Nephron (organoid): ENCODE results near the gene CEMIP2.

Experiments used
- H3K27ac Mint-ChIP-seq, 3 experiments: 2 replicates each; pipeline ENCODE4 v1.8.0; 2020; ENCODE audit warnings: mixed read lengths in 3 of 3, mild to moderate bottlenecking in 2 of 3, moderate library complexity in 1 of 3
- H3K27me3 Mint-ChIP-seq: 2 replicates; pipeline ENCODE4 v1.8.0; 2021; ENCODE audit warnings: low read depth, mild to moderate bottlenecking, moderate library complexity, mixed read lengths
- H3K36me3 Mint-ChIP-seq: 2 replicates; pipeline ENCODE4 v1.8.0; 2020; ENCODE audit warnings: low read depth, mixed read lengths
- H3K4me1 Mint-ChIP-seq: 2 replicates; pipeline ENCODE4 v1.8.0; 2020; ENCODE audit warnings: mixed read lengths
- H3K4me3 Mint-ChIP-seq, 3 experiments: 2 replicates each; pipeline ENCODE4 v1.8.0; 2020; ENCODE audit warnings: mild to moderate bottlenecking in 3 of 3, mixed read lengths in 3 of 3, moderate library complexity in 2 of 3
- H3K9me3 Mint-ChIP-seq: 2 replicates; pipeline ENCODE4 v1.8.0; 2020; ENCODE audit warnings: mixed read lengths
- CTCF ChIP-seq, 3 experiments: fragments of 200-600 bp; sonication (generic); IDR thresholded peaks; one replicate each; pipeline ENCODE4 v1.5.0; 2021; ENCODE audit warnings: antibody characterized with exemption in 3 of 3; ENCODE audit not compliant: unreplicated experiment in 3 of 3

Gene CEMIP2

GRCh38 chr9:71795097-71795813, 26.9 kb upstream of the CEMIP2 start:
- H3K4me3 Mint-ChIP-seq, result no peak overlapping the region
- H3K9me3 Mint-ChIP-seq, result no peaks in the 10 kb centered on the region
- H3K36me3 Mint-ChIP-seq, result no peaks in the 10 kb centered on the region
- TF ChIP-seq CTCF (IDR thresholded peaks at IDR 0.05; ENCODE audit: unreplicated experiment in 3 of 3), result no peak
- no peaks in the 10 kb centered on the region for H3K27me3 Mint-ChIP-seq
- H3K4me1 Mint-ChIP-seq, result peaks cover 7% of the 10 kb centered on the region
- H3K27ac Mint-ChIP-seq, result peak overlapping the region in 1 of 3 experiments; percentile 46

DNA sequence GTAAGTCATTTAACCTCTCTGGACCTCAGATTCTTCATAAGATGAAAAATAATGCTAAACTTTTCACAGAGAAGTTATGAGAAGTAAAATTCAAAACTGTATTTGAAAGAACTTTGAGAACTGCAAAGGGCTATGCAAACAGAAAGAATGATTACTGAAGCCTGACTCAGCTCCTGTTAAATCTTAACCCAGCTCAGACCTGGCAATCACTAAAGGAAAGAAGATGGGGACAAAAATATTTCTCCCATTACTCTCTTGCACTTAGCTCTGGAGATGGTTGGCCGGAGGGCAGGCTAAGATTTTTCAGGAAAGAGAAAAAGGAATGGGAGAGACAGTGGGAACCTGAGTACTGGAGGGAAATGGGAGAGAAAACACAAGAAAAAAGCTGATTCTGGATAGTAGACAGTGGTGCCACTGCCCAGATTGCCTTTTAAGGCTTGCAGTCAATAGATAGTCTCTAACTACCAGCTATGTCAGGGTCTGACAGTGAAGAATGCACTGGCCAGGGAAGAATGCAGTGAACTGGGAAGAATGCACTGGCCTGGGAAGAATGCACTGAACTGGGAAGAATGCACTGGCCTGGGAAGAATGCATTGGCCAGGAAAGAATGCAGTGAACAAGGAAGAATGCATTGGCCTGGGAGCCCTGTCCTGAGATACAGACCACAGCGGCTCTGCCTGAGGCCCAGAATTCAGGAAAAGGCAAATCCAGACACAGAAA, 25.2 kb upstream of the CEMIP2 start:
- H3K4me3 Mint-ChIP-seq, result no peak overlapping the region
- no peaks in the 10 kb centered on the region for H3K27me3 Mint-ChIP-seq
- no peak for TF ChIP-seq CTCF (IDR thresholded peaks at IDR 0.05; ENCODE audit: unreplicated experiment in 3 of 3)
- no peaks in the 10 kb centered on the region for H3K9me3 Mint-ChIP-seq
- H3K27ac Mint-ChIP-seq, result peak overlapping the region; percentile 80 to 93 (median 89)
- H3K4me1 Mint-ChIP-seq, result peaks cover 7% of the 10 kb centered on the region
- no peaks in the 10 kb centered on the region for H3K36me3 Mint-ChIP-seq

DNA sequence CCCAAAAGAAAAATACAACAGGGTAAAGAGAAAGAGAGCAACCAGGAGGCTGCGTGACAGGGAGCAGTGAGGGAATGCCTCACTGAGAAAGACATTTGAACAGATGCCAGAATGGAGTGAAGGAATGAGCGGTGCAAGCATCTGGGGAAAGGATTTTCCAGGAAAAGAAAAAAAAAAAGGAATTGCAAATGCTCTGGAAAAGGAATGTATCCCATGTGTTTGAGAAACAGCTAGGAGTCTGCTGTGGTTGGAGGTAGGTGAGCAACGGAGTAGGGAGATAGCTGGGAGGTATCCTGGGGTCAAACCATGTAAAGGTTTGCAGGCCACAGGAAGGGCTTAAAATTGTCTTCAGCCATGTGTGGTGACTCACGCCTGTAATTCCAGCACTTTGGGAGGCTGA, 23.6 kb upstream of the CEMIP2 start:
- no peaks in the 10 kb centered on the region for H3K36me3 Mint-ChIP-seq
- peaks cover 7% of the 10 kb centered on the region for H3K4me1 Mint-ChIP-seq
- H3K4me3 Mint-ChIP-seq, result no peak overlapping the region
- TF ChIP-seq CTCF (IDR thresholded peaks at IDR 0.05; ENCODE audit: unreplicated experiment in 3 of 3), result no peak
- H3K27ac Mint-ChIP-seq, result peak overlapping the region in 2 of 3 experiments; percentile 54 to 62
- no peaks in the 10 kb centered on the region for H3K9me3 Mint-ChIP-seq
- no peaks in the 10 kb centered on the region for H3K27me3 Mint-ChIP-seq

DNA sequence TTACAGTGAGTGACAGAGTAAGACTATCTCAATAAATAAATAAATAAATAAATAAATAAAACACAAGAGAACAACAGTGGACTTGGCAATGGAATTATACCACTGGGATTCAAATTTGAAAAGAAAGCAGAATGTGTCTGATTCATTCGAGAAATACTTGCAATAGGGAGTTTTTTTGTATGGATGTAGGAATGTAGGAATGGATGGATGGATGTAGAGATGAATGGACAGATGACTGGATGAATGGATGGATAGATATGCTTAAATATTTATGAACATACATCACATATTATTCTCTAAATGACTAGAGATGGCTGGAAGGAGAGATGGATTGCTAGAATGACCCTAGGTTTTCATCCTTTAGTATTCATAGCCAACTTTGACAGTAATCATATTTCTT, 22.0 kb upstream of the CEMIP2 start:
- Mint-ChIP-seq H3K9me3 (no peaks in the 10 kb centered on the region), H3K27me3 (no peaks in the 10 kb centered on the region), H3K4me3 (no peak overlapping the region), H3K4me1 (peaks cover 7% of the 10 kb centered on the region), H3K27ac (no peak overlapping the region), H3K36me3 (no peaks in the 10 kb centered on the region)
- TF ChIP-seq CTCF (IDR thresholded peaks at IDR 0.05; ENCODE audit: unreplicated experiment in 3 of 3), result no peak

DNA sequence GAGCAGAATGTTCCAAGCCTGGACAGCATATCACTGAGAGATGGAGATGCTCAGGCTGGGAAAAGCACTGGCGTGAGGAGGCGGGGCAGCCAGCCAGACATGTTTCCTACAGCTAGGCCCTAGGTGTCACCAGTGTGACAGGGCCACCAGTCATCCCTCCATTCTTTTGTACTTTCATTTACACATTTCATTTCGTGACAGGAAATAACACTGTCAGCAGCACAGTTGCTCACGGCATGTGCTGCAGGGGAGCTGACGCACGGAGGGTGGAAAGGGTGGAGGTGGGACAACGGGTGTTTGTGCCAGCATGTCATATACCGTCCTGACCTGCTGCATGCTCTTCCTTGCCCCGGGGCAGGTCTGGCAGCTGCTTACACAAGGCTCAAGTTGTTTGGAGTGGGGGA, 14.8 kb upstream of the CEMIP2 start:
- H3K9me3 Mint-ChIP-seq, result peaks cover 2% of the 10 kb centered on the region
- no peak overlapping the region for H3K27ac Mint-ChIP-seq
- H3K36me3 Mint-ChIP-seq, result no peaks in the 10 kb centered on the region
- no peak overlapping the region for H3K4me3 Mint-ChIP-seq
- peaks cover 4% of the 10 kb centered on the region for H3K27me3 Mint-ChIP-seq
- H3K4me1 Mint-ChIP-seq, result no peaks in the 10 kb centered on the region
- no peak for TF ChIP-seq CTCF (IDR thresholded peaks at IDR 0.05; ENCODE audit: unreplicated experiment in 3 of 3)
